Lower lobe of right lung (tissue), 2 donors: ENCODE results near the gene ASTN1. TPM values are rescaled to one million over a fixed set of nuclear protein-coding genes. Genes with fewer than 3 reads are reported as not detected.
A peak's percentile ranks its signal among the peaks of the same experiment; 100 is the strongest.

Experiments used
- ATAC-seq, 2 donors: fragments of 200-7000 bp; cut with Tn5 transposase; one replicate each; pipeline ENCODE4 v1.9.1; 2020 to 2022; ENCODE audit warnings: mild to moderate bottlenecking in 2 of 2, moderate library complexity in 2 of 2
- DNase-seq: peaks from one replicate; pipeline ENCODE4 v3.0.0-alpha.2; 2020
- H3K27ac ChIP-seq: fragments of 200-600 bp; one replicate; pipeline ENCODE4 v1.8.0; 2022
- H3K27me3 ChIP-seq: fragments of 200-600 bp; one replicate; pipeline ENCODE4 v1.8.0; 2022; ENCODE audit warnings: low read depth
- H3K36me3 ChIP-seq: fragments of 200-600 bp; one replicate; pipeline ENCODE4 v1.8.0; 2022; ENCODE audit warnings: mild to moderate bottlenecking
- H3K4me1 ChIP-seq: fragments of 200-600 bp; one replicate; pipeline ENCODE4 v1.8.0; 2022
- H3K4me3 ChIP-seq: fragments of 200-600 bp; one replicate; pipeline ENCODE4 v1.8.0; 2022; ENCODE audit warnings: mild to moderate bottlenecking
- H3K9me3 ChIP-seq: fragments of 200-600 bp; one replicate; pipeline ENCODE4 v1.8.0; 2022
- intact Hi-C: fragments of 100-400 bp; cut with DNase I; formaldehyde crosslinking; loops from one replicate; pipeline ENCODE4 v1.11.0; 2022
- total RNA-seq: library from RNA; stranded (reverse); fragmentation: NEBNext Ultra II Directional; extraction: Animal tissue kit (Norgen Biotek cat#: 25700); gene quantifications from one replicate; pipeline ENCODE4 v1.2.1, GENCODE V29; 2021
- TF ChIP-seq, protein P1 (sequence below): fragments of 200-600 bp; IDR thresholded peaks from one replicate; pipeline ENCODE4 v1.8.0; 2022; ENCODE audit warnings: antibody characterized with exemption, mild to moderate bottlenecking
- donor health status: DM: no; HTN: yes; CAD: no; lungs with severe emphysema.

The ASTN1 gene
- total RNA-seq, 1 donor from 2014 or later, result 0.41 TPM

DNA sequence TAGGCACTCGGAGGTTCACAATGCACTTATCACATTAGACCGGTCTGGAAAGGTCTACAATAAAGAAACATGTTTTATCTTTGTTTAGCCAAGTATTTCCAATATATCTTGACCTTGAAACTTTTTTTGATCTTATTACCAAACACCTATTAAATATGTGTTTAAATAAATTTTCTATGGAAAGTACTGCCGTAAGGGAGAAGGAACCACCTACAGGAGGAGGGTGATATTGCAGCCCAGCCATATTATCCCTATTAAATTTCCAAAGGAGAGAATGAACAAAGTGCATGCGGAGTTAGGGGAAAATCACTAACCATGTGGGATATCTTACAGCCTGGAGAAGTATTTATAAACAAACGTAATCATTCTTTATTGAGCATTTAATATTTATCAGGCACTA is 20.7 kb upstream of the ASTN1 start:
- ATAC-seq, result no peak
- Histone ChIP-seq H3K36me3 (no peaks in the 10 kb centered on the region), H3K4me3 (no peak overlapping the region), H3K27me3 (peaks cover 19% of the 10 kb centered on the region), H3K4me1 (peaks cover 7% of the 10 kb centered on the region), H3K27ac (no peak overlapping the region), H3K9me3 (no peaks in the 10 kb centered on the region)
- TF ChIP-seq, protein P1, sequence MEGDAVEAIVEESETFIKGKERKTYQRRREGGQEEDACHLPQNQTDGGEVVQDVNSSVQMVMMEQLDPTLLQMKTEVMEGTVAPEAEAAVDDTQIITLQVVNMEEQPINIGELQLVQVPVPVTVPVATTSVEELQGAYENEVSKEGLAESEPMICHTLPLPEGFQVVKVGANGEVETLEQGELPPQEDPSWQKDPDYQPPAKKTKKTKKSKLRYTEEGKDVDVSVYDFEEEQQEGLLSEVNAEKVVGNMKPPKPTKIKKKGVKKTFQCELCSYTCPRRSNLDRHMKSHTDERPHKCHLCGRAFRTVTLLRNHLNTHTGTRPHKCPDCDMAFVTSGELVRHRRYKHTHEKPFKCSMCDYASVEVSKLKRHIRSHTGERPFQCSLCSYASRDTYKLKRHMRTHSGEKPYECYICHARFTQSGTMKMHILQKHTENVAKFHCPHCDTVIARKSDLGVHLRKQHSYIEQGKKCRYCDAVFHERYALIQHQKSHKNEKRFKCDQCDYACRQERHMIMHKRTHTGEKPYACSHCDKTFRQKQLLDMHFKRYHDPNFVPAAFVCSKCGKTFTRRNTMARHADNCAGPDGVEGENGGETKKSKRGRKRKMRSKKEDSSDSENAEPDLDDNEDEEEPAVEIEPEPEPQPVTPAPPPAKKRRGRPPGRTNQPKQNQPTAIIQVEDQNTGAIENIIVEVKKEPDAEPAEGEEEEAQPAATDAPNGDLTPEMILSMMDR, result peak; percentile 44
- DNase-seq, result no peak
- intact Hi-C loops, result no loop called here

DNA sequence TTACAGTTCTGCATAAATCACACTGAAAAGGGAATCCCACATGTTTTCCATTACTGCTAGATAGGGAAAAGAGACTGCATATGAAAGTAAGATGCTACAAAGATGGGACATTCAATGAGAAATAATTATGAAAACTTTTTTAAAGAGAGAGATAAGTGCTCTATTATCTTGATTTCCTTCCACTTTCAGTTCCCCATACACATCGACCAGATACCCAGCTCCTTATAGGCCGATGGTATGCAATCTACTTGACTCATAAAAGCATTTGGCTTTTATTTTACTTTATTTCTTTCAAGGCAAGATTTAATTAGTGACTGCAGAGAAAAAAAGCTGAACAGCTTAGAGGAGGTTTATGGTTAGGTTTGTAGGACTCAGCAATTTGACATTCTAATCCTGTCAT is 19.3 kb upstream of the ASTN1 start:
- Histone ChIP-seq H3K9me3 (no peaks in the 10 kb centered on the region), H3K27ac (no peak overlapping the region), H3K4me1 (peaks cover 7% of the 10 kb centered on the region), H3K27me3 (peaks cover 24% of the 10 kb centered on the region), H3K4me3 (no peak overlapping the region), H3K36me3 (no peaks in the 10 kb centered on the region)
- no peak for DNase-seq
- intact Hi-C loops, result no loop called here
- ATAC-seq, result no peak
- TF ChIP-seq, protein P1, result no peak

DNA sequence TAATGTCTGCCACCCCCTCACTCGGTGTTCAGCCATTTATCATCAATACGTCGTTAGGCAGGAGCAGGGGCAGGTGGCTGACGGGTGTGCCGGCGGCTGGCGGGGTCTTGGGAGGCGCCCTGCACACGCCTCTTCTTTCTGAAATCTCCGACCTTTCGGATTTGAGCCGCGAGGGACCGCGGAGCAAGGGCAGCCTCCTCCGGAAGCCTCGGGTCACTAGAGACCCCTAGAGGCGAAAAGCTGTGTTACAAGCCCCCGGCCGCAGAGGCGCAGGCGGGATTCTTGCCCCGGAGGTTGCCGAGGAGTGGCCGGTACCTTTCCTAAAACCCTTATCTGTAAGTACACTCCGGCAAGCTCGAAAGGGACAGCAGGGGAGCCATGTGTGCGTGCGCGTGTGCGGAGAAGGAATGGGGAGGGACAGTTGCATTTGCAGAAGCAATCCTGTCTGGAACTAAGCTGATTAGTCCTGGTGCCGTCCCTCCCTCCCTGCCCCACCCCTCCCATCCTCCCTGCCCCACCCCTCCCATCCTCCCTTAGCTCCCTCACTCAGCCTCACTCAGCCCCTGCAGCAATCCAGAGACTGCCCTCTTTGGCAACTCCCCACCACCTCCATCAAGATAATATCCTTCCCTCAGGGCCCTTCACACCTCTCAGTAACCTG is 17.2 kb upstream of the ASTN1 start:
- H3K36me3 ChIP-seq, result no peaks in the 10 kb centered on the region
- ATAC-seq (peak; percentile 85 to 88), DNase-seq (peak; percentile 54)
- H3K27ac ChIP-seq, result no peak overlapping the region
- H3K4me3 ChIP-seq, result peak overlapping the region; percentile 15
- no peaks in the 10 kb centered on the region for H3K9me3 ChIP-seq
- TF ChIP-seq, protein P1, result peak; percentile 72
- intact Hi-C loops, result no loop called here
- H3K4me1 ChIP-seq, result peaks cover 7% of the 10 kb centered on the region
- H3K27me3 ChIP-seq, result peaks cover 26% of the 10 kb centered on the region

DNA sequence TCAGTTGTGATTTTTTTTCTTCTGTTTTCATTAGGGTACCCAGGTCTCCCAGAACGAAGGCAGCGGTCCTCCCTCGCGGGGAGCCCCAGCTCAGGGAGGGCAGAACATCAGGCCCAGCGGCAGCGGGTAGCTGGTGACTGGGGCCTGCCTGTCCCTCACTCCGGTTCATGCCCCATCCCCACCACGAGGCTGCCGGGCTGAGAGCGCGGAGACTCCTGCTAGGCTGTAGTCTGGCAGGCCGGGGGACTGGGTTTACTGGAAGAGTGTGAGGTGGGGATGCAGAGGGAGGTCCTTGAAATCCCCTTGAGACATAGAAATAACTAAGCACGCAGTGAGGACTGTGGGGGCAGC is 16.7 kb upstream of the ASTN1 start:
- peak; percentile 34 to 35 for ATAC-seq
- intact Hi-C loops, result no loop called here
- H3K9me3 ChIP-seq, result no peaks in the 10 kb centered on the region
- DNase-seq, result no peak
- no peaks in the 10 kb centered on the region for H3K36me3 ChIP-seq
- peaks cover 26% of the 10 kb centered on the region for H3K27me3 ChIP-seq
- H3K27ac ChIP-seq, result no peak overlapping the region
- peaks cover 7% of the 10 kb centered on the region for H3K4me1 ChIP-seq
- peak overlapping the region; percentile 15 for H3K4me3 ChIP-seq
- TF ChIP-seq, protein P1, result no peak

DNA sequence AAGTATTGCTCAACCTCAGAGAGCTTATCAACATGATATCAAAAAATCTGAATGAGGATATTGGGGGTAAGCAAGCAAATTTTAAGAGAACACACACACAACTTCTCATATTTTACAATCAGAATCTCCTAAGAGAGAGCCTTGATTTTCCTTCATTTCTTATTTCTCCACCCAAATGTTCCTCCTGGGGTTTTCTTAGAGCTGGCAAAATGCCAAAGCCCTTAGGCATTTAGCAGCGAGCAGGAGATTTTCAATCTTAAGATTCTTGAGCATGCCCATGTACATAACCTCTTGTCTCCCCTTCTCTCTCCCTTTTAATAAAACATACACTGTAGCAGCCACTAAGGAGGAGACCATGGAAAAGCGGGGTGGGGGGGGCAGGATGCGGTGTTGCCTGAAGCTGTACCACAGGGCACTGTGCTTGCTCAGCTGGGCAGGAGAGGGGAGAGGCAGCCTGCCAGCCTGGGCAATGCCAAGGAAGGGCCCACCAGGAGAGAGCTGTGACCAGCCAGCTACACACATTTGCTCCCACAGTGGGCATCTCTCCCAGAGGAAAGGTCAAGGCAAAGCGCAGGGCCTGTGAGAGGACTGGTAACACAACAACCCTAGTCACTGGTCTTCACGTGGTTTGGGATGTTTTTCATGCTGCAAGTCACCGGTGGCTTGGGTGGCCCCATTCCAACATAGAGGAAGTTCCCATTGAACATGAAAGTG is 10.6 kb upstream of the ASTN1 start:
- TF ChIP-seq, protein P1, result no peak

More for the DNA sequence above, 10.6 kb upstream of the ASTN1 start:
- H3K9me3 ChIP-seq, result no peaks in the 10 kb centered on the region
- no peak for DNase-seq
- no peak for ATAC-seq
- H3K36me3 ChIP-seq, result no peaks in the 10 kb centered on the region
- peaks cover 8% of the 10 kb centered on the region for H3K4me1 ChIP-seq
- no peak overlapping the region for H3K27ac ChIP-seq
- peaks cover 29% of the 10 kb centered on the region for H3K27me3 ChIP-seq
- no peak overlapping the region for H3K4me3 ChIP-seq
- intact Hi-C loops, result no loop called here
